ENCODE data around the gene NXPH2.

Gene NXPH2

GRCh38 chr2:138637061-138637460 is 143.1 kb downstream of the NXPH2 start:
- DNase-seq (ENCODE audit: low spot score): no peak

GRCh38 chr2:138633049-138633448 is 147.1 kb downstream of the NXPH2 start:
- no peak for DNase-seq (ENCODE audit: low spot score)

- no peak for DNase-seq (ENCODE audit: low spot score)
Measured at GRCh38 chr2:138632066-138632620, 148.0 kb downstream of the NXPH2 start.

GRCh38 chr2:138630164-138630563 is 150.0 kb downstream of the NXPH2 start:
- no peak for DNase-seq (ENCODE audit: low spot score)

DNA sequence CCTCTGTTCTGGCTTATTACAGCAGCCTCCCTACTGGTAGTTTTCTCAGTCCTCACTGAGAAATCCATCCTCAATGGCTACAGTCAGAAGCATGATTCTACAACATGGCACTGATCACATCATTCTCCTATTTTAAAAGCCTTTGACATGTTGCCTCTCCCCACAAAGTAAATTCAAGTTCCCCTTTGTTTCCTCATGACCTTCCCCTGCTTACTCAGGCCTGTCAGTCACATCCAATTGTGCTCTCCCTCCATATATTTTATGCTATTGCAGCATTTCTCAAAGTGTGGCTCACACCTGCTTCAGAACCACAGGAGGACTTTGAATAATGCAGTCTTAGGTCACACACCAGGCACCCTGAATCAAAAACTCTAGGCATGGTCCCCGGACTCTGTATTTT is 154.0 kb downstream of the NXPH2 start:
- DNase-seq (ENCODE audit: low spot score): no peak

DNA sequence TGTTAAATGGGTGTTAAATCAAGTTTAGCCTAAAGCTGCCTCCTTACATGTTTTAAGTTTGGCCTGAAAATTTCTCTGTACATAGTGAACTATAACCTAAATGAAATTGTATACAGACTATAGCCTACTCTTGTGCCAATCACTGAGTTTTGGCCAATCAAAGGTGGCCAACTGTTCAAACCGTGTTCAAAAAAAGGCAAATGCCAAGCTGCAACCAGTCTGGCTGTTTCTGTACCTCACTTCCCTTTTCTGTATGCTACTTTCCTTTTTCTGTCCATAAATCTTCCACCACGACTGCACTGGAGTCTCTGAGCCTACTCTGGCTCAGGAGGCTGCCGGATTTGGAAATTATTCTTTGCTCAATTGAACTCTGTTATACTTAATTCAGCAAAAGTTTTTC is 157.6 kb downstream of the NXPH2 start:
- DNase-seq (ENCODE audit: low spot score): no peak

- no peak for DNase-seq (ENCODE audit: low spot score)
Measured at GRCh38 chr2:138621139-138621538, 159.1 kb downstream of the NXPH2 start.

DNA sequence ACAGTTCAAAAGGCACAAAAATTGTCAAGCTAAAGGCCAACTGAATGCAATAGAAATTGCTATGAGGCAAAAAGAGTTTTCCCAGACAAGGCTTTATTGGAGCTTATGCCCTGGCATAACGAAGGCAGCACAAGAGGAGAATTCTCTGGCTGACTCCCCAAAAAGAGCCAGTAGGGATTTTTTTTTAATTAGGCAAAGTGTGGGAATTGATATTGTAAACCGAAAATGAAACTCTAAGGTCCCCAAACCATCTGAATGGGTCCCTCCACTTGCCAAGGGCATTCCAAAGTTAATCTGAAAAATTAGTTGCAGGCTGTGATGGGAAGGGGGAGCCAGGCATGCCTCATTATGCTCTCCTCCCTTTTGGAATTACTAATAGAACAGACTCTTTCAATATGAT is 159.8 kb downstream of the NXPH2 start:
- DNase-seq (ENCODE audit: low spot score): no peak

Measured in hematopoietic multipotent progenitor cell treated with erythropoietin and hydrocortisone succinate and interleukin-3 and kit ligand, for 17 days (in vitro differentiated cells).